H1 (cell line): ENCODE data around the gene IFNG-AS1.

Experiments
- CTCF ChIP-seq, 3 experiments: IDR thresholded peaks; 1 replicate in 2 of 3; 2 replicates in 1 of 3; pipeline versions ENCODE4 v1.5.1 to v1.6.1; 2011; ENCODE audit warnings: low read length in 3 of 3, mild to moderate bottlenecking in 3 of 3, inconsistent platforms in 2 of 3, low read depth in 1 of 3, moderate library complexity in 1 of 3; ENCODE audit not compliant: insufficient read depth in 1 of 3; ENCODE audit errors: control extremely low read depth in 1 of 3
- NRF1 ChIP-seq: IDR thresholded peaks from 2 replicates; pipeline ENCODE4 v1.6.1; 2011; ENCODE audit warnings: mild to moderate bottlenecking, low read depth, low read length, improper control_type of control experiment
- SP4 ChIP-seq: IDR thresholded peaks from 2 replicates; pipeline ENCODE4 v1.6.1; 2012; ENCODE audit warnings: low read length, inconsistent platforms
- TCF12 ChIP-seq: IDR thresholded peaks from 2 replicates; pipeline ENCODE4 v1.6.1; 2011; ENCODE audit warnings: low read depth, mild to moderate bottlenecking, low read length

DNA sequence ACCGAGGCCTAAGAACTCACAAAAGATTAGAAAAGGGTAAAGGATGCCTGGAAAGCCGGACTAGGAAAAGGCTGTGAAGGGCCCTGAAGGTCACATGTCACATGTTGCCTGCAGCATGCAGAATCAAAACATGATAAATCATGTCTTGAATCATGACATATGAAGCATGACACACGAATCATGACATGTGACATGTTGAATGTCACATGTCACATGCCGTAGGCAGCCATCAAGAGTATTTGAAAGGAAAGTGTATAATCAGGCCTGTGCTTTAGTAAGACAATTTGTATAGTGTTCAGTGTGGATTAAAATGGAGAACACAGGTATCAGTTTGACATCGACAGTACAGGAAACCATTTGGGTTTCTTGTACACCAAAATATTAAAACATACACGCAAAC, 30.8 kb downstream of the IFNG-AS1 start:
- TF ChIP-seq TCF12 = no peak
- TF ChIP-seq NRF1 = no peak
- TF ChIP-seq CTCF (IDR thresholded peaks at IDR 0.05; ENCODE audit: control extremely low read depth in 1 of 3, insufficient read depth in 1 of 3, low read depth in 1 of 3, low read length in 3 of 3) = no peak
- no peak for TF ChIP-seq SP4
